Femur (tissue), 1 donor: ENCODE measurements around the gene CDO1.
"Not testable (repeated sequence)": the region's sequence is repeated elsewhere in the genome, so short reads cannot be mapped to it uniquely, and the experiment has no call there.

Experiments
- DNase-seq: peaks from one replicate; pipeline ENCODE4 v3.0.0-alpha.2; 2017

Gene CDO1

DNA sequence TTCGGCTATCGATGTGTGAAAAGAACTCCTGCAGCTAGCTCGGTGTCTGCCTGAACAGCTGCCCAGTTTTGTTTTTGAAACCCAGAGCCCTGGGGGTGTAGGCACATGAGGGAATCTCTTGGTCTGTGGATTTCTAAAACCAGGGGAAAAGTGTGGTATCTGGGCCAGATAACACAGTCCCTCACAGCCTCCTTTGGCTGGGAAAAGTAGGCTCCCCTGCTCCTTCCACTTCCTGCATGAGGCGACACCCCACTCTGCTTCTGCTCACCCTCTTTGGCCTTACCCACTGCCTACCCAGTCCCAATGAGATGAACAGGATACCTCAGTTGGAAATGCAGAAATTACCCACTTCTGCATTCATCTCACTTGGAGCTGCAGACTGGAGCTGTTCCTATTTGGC, 9.5 kb upstream of the CDO1 start:
- no peak for DNase-seq

DNA sequence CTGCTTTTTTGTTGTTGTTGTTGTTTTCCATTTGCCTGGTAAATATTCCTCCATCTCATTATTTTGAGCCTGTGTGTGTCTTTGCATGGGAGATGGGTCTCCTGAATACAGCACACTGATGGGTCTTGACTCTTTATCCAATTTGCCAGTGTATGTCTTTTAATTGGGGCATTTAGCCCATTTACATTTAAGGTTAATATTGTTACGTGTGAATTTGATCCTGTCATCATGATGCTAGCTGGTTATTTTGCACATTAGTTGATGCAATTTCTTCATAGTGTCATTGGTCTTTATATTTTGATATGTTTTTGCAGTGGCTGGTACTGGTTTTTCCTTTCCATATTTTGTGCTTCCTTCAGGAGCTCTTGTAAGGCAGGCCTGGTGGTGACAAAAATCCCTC, 8.5 kb upstream of the CDO1 start:
- DNase-seq = not testable (repeated sequence)

DNA sequence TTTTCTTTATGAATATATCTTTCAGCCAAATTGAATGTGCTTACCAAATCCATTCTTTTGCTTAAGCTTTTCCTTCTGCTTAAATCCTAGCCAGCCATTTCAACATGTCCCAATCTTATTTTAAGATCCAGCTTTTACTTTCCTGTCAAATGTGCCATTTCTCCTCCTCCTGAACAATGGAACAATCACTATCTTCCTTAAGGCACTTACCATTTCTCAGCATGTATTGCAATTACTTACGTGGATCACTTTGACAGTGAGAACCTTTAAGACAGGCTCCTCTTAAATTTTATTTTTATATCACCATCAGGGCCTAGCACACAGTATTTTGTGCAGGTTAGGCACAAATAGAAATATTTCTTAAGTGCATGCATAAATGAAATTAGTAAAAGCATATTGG, 4.4 kb upstream of the CDO1 start:
- DNase-seq = no peak

- DNase-seq = no peak
These were observed 2.4 kb upstream of the CDO1 start for GRCh38 chr5:115818821-115819220.

- DNase-seq = no peak
These were observed 927 bp upstream of the CDO1 start for GRCh38 chr5:115817386-115817785.

DNA sequence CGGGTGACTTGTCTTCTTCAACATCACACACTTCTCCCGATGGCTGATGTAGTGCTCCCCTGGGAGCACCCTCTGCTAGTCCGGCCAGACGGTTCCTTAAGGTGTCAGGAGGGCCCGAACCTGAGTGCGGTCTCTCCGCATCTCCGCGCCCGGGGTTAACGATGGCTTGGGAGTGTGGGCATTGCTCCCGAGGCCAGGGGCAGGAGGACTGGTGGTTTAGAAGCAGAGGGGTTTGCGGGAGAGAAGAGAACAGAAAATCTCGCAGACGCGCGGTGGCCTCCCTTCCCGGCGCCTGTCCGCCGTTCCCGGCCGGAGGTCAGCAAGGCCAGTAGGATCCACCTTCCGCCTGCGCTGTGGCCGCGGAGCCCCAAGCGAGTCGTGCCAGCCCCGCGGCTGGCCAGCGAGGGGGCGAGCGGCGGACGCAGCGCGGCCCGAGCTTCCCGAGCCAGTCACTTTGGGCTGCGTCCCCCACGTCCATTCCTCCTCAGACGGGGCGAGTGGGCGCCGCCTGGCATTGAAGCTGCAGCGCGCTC, 700 bp downstream of the CDO1 start:
- peak; percentile 45 for DNase-seq

DNA sequence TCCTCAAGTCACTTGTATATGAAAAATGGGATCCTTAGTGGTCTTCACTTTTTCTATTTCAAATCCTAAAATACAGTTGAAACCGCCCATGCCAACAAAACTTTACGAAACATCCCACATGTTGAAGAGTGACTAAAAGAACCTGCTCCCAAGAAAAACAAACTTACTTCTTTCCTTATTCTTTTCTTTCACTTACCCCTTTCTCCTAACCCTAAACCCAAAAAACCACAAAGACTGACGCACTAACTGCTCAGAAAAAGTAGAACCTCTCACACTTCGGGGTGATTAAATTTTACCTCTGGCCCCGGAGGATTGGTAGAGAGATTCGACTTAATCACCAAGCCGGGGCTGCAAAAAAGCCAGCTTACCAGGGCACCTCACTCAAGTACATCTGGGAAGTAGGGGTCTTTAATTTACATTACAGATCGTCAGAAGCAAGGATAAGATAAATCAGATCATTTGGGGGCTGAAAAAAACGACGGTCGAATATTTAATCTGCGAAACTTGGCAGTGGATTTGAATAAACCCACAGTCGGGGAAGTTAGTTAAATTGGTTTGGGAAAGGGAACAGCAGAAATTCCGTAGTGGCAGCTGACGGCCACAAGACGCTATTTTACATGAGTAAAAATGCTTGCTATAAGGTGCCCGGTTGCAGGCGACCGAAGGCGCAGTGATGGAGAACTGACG, 1.3 kb downstream of the CDO1 start:
- no peak for DNase-seq

- no peak for DNase-seq
These were observed 2.7 kb downstream of the CDO1 start for GRCh38 chr5:115813719-115814118.

- DNase-seq = no peak
These were observed 4.1 kb downstream of the CDO1 start for GRCh38 chr5:115812372-115812771.

GRCh38 chr5:115811406-115811805, 5.1 kb downstream of the CDO1 start:
- no peak for DNase-seq

GRCh38 chr5:115810761-115811160, 5.7 kb downstream of the CDO1 start:
- DNase-seq = no peak

DNA sequence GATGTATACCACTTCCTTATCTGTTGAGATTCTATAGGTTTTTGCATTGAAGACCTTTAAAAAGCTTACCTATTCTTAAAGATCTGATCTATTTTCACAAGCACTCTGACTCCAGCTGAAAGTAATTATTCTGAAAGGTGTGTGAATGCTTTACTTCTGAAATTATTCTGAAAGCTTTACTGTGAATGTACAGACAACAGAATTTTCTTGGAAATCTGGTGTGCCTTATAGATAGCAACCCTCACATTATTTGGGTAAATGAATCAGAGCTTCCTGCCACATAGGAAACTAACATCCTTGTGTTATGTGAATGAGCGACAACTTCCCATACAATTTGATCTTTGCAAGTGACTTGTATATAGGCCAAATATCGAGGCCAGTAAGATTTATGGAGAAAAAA, 6.5 kb downstream of the CDO1 start:
- no peak for DNase-seq

DNA sequence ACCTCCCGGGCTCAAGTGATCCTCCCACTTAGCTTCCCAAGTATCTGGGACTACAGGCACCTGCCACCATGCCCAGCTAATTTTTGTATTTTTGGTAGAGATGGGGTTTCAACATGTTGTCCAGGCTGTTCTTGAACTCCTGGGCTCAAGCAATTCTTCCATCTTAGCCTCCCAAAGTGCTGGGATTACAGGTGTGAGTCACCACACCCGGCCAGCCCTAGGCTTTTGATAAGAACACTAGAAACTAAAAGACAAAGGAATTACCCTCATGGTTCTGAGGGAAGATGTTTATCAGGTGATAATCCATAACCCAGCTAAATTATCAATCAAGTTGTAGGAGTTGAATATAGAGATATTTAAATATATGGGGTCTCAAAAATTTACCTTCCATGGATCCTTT, 8.4 kb downstream of the CDO1 start:
- DNase-seq = not testable (repeated sequence)

DNA sequence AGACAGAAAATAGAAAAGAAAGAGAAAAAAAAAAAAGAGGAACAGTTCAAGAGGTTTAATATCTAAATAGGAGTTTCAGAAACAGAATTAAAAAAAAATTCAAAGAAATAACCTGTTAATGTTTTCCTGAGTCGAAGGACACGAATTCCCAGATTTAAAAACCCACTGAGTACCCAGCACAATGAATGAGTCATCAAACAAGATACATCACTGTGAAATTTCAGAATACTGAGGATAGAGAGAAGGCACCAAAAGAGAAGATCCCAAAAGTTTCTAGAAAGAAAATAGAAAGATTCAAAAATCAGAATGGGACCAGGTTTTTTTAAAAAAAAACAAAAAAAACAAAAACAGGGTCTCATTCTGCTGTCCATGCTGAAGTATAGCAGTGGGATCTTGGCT, 8.8 kb downstream of the CDO1 start:
- no peak for DNase-seq

DNA sequence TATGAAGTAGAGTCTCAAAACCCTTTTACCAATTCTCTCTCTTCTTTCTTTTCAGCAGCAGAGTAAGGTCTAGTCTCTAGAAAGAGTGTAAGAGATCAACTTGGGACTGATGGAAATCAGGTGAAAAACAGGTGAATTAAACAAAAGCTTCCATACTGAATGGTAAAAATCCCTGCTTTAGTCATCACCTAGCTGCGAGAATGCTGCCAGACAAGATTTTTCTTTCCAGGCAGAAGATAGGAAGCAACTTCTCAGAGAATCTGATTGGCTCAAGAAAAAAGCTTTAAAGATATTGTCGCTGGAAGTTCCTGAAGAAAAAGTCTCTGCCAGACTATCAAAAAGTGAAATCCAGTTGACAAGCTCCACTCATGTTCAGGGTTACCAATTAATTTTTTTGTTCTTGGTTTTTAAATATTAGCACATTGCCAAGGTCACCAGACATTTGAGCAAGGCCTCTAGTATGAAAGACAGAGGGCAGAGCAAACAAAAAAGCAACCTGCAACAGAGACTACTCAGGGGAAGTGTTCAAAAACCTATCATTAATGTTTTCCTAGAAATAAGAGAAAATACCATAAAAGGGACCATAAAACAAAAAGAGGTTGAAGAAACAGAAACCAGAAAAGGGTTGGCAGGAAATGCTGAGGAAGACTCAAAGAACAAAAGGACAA, 9.3 kb downstream of the CDO1 start:
- no peak for DNase-seq

- no peak for DNase-seq
These were observed 14.5 kb downstream of the CDO1 start for GRCh38 chr5:115801984-115802383.

GRCh38 chr5:115801152-115801551, 15.3 kb downstream of the CDO1 start:
- DNase-seq = no peak

- no peak for DNase-seq
These were observed 16.4 kb downstream of the CDO1 start for GRCh38 chr5:115800108-115800507.

- DNase-seq = no peak
These were observed 18.2 kb downstream of the CDO1 start for GRCh38 chr5:115798252-115798651.

DNA sequence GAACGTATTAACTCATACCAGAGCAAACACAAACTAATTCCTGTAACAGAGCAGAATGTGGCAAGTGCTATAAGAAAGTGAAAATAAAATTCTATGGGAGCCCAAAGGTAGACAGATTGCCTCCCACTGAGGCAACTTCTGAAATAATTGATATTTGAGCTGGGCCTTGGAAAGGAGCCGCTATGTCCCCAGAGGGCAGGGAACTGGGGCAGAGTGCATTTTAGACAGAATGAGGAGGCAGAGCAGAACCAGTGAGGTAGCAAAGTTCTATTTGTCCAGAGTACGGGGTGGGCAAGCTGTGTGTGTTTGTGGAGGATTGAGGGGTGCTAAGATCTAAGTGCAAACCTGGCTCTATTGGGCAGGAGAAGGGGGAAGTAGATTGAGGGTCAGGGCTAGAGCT, 19.8 kb downstream of the CDO1 start:
- DNase-seq = no peak

DNA sequence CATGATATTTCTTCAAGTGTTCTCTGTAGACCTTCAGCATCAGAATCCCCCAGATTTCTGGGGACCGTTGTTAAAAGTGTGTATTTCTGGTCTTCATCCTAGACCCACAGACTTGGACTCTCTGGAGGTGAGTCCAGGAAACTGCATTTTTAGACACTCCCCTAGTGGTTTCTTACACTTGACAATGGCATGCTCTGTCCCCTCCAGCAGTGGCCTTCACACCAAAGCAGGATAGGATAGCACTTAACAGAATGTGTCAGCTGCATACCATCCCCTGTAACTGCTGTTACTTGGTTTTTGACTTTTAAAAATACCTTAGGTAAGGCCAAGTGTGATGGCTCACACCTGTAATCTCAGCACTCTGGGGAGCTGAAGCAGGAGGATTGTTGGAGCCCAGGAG, 20.8 kb downstream of the CDO1 start:
- DNase-seq = no peak

DNA sequence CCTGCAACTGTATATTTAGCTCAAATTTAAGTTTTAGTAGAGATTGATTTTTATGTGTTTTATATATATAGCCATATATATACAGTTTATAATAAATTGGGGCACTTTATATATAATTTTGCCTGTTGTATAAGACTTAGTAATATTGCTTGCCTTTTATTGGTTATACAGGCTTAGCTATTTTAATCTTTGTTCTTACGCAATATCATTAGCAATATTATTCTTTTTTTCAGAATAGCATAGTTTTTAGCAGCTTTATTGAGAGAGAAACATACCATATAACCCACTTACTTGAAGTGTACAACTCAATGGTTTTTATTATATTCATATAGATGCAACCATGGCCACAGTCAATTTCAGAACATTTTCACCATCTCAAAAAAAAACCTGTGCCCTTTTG, 28.0 kb downstream of the CDO1 start:
- no peak for DNase-seq

- DNase-seq = no peak
These were observed 29.0 kb downstream of the CDO1 start for GRCh38 chr5:115787426-115787825.

DNA sequence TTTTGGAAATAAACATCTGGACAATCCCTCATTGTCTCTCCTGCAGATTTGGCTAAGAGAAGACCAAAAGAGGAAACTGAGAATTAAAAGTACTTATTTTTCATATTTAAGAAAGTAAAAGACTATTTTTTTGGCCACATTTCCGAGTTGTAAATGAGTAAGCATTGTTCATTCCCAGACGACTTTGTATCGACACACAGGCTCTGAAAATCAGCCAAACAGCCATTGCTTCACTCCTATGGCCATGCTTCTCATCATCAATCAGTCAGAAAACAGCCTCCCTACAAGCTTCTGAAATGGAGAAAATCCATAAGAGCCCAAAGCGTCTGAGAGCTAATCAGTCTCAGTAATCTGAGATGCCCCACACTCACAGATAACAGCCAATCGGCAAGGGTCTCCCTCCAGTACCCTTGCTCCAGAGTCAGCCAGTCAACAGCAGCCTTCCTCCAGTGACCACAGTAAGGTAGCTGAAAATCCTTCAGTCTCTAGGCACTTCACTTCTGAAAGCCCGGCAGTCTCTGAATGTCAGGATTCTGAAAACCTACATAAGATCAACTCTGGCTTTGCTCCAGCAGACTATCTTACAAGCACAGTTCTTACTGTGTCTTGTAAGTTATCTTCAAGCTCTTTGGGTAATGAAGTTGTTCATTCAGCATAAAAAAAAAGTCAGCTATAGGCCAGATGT, 30.9 kb downstream of the CDO1 start:
- DNase-seq = peak; percentile 28
